Neural cell (in vitro differentiated cells): ENCODE measurements around the gene LSM12.

Experiments
- CTCF ChIP-seq: fragments of 450-650 bp; IDR thresholded peaks from 2 replicates; pipeline ENCODE4 v1.5.1; 2014; ENCODE audit warnings: antibody characterized with exemption, mild to moderate bottlenecking, moderate library complexity; ENCODE audit not compliant: poor library complexity, severe bottlenecking
- EP300 ChIP-seq: fragments of 450-650 bp; conservative IDR thresholded peaks from 2 replicates; pipeline ENCODE4 v1.6.1; 2014; ENCODE audit warnings: antibody characterized with exemption, mild to moderate bottlenecking, moderate library complexity; ENCODE audit not compliant: poor library complexity, severe bottlenecking
- EZH2 ChIP-seq: fragments of 200-600, 300-800 bp; shearing (Covaris generic), sonication (generic); IDR thresholded peaks from 2 replicates; pipeline ENCODE4 v1.6.1; 2014; ENCODE audit warnings: antibody characterized with exemption, low read length, borderline replicate concordance, mild to moderate bottlenecking; ENCODE audit not compliant: insufficient read depth, poor library complexity, severe bottlenecking
- MXI1 ChIP-seq: fragments of 450-650 bp; conservative IDR thresholded peaks from 2 replicates; pipeline ENCODE4 v1.6.1; 2014; ENCODE audit warnings: antibody characterized with exemption, mild to moderate bottlenecking; ENCODE audit not compliant: poor library complexity, severe bottlenecking
- POLR2AphosphoS5 ChIP-seq: IDR thresholded peaks from 2 replicates; pipeline ENCODE4 v1.6.1; 2012
- RAD21 ChIP-seq: fragments of 450-650 bp; conservative IDR thresholded peaks from 2 replicates; pipeline ENCODE4 v1.6.1; 2014; ENCODE audit warnings: antibody characterized with exemption, mild to moderate bottlenecking, moderate library complexity
- REST ChIP-seq: IDR thresholded peaks from 2 replicates; pipeline ENCODE4 v1.6.1; 2012; ENCODE audit warnings: borderline replicate concordance
- SMC3 ChIP-seq: fragments of 450-650 bp; conservative IDR thresholded peaks from 2 replicates; pipeline ENCODE4 v1.6.1; 2014; ENCODE audit warnings: antibody characterized with exemption, mild to moderate bottlenecking, moderate library complexity; ENCODE audit not compliant: poor library complexity
- TAF1 ChIP-seq: IDR thresholded peaks from 2 replicates; pipeline ENCODE4 v1.6.1; 2012; ENCODE audit warnings: low read depth

- TF ChIP-seq RAD21 (no peak), CTCF (no peak), EZH2 (no peak), REST (no peak), EP300 (no peak), SMC3 (no peak), TAF1 (no peak), POLR2AphosphoS5 (no peak), MXI1 (no peak)
Observed at GRCh38 chr17:43987131-43988021, 79.1 kb downstream of the LSM12 start.
